ENCODE results near the gene TRIO. TPM values are rescaled to one million over a fixed set of nuclear protein-coding genes. Genes with fewer than 3 reads are reported as not detected.

The TRIO gene
- polyA plus RNA-seq, 4 donors = 84.9 to 106 (median 95.6) TPM

- DNase-seq (ENCODE audit: low read depth in 4 of 4, low spot score in 3 of 4) = no peak
These were observed 317.8 kb downstream of the TRIO start for GRCh38 chr5:14460844-14461398.

DNA sequence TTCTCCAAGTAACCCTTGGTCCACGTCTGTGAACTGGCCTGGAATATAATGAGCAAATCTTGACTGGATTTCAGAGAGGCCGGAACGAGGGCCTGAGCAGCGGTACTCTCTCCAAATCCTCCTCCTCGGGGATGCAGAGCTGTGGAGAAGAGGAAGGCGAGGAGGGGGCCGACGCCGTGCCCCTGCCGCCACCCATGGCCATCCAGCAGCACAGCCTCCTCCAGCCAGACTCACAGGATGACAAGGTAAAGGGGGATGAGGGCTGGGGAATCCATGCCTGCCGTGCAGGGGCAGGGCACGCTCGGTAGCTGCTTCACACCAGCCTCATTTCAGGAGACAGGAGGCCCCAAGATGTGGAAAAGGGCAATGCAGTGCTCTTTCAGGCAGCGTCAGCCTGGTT is 319.5 kb downstream of the TRIO start:
- no peak for DNase-seq (ENCODE audit: low read depth in 4 of 4, low spot score in 3 of 4)

DNA sequence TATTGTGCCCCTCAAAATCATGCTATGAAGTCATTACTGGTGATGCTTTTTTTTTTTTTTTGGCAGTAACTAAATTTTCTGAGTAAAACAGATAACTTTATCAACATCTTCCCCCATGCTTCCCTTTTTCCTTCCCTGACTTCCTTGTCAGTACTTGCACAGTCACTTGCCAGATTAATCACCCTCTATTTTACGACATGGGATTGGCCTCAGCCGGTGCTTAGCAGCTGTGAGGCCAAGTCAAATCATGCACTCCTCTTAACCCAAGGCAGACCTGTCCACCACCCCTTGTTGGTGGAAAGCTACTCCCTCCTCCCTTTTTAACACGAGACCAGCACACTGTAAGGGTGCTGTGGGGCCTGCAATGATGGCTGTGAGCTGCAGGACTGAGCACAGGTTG is 320.5 kb downstream of the TRIO start:
- DNase-seq (ENCODE audit: low read depth in 4 of 4, low spot score in 3 of 4) = no peak

- DNase-seq (ENCODE audit: low read depth in 4 of 4, low spot score in 3 of 4) = no peak
These were observed 321.0 kb downstream of the TRIO start for GRCh38 chr5:14464096-14464495.

DNA sequence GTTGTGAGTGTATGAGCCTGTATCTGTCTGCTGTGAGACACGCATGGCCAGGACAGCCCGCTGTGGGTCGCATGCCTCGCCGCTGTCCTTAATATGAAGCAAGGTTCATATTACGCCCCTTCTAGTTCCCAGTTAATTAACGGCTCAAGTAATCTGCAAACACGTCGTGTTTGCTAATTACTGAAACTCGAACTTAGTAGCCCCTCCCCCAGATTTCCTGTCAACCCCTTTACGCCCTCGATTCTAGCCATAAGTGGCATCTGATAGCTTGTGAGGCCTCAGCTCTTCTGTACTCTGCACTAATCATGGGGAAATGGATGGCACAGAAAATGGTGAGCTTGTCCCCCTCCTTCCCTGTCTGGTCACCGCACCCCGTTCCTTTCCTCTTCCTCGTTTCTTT is 321.5 kb downstream of the TRIO start:
- no peak for DNase-seq (ENCODE audit: low read depth in 4 of 4, low spot score in 3 of 4)

DNA sequence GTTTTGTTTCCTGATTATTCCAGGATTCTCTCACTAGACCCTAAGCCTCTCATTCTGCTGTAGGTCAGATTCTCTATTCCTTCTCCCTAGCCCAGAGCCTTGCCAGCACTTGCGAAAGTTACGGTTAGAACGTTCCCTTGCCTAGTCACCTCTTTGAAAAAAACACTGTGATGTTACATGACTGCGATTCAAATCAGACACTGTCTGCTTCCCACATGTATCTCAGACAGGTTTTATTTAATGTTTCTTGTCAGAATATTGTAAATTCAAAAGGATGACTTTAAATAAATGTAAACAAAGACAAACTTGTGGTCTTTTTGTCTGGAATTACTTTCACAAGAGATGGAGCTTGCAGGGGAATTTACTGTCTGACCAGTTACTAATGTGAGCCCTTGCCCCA is 322.0 kb downstream of the TRIO start:
- DNase-seq (ENCODE audit: low read depth in 4 of 4, low spot score in 3 of 4) = no peak

DNA sequence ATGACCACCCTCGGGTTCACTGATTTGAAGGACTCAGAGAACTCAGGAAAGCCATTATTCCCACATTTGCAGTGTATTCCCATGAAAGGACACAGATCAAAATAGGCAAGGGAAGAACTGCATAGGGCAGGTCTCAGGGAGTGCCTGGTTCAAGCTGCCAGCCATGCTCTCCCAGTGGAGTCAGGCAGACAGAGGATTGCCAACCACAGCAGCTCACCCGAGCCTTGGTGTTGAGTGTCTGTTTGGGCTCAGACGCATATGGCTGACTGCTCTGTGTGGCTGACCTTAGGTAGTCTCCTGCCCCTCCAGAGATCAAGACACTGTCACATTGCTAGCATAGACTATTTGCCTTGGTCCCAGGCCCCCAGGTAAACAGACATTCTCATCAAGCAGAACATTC is 322.6 kb downstream of the TRIO start:
- no peak for DNase-seq (ENCODE audit: low read depth in 4 of 4, low spot score in 3 of 4)

GRCh38 chr5:14467251-14467650 is 324.1 kb downstream of the TRIO start:
- no peak for DNase-seq (ENCODE audit: low read depth in 4 of 4, low spot score in 3 of 4)

DNA sequence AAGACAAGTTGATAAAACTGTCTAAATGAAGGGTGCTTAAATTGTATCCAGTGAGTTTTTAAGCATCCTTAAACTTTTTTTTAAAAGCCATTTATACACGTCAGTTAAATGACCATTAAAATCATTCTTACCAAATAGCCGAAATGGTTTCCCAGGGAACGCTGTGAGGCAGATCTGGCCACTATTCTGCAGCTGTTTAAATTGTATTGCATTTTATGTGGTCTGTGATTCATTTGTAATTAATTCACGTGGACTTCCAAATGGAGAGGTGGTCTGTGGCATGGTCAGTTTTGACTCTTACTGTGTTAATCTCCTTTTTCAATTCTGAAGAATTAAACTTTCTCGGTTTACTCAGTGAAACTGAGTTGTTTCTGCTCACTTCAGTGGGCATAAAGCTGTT is 324.7 kb downstream of the TRIO start:
- DNase-seq (ENCODE audit: low read depth in 4 of 4, low spot score in 3 of 4) = no peak

- no peak for DNase-seq (ENCODE audit: low read depth in 4 of 4, low spot score in 3 of 4)
These were observed 326.6 kb downstream of the TRIO start for GRCh38 chr5:14469551-14470377.

DNA sequence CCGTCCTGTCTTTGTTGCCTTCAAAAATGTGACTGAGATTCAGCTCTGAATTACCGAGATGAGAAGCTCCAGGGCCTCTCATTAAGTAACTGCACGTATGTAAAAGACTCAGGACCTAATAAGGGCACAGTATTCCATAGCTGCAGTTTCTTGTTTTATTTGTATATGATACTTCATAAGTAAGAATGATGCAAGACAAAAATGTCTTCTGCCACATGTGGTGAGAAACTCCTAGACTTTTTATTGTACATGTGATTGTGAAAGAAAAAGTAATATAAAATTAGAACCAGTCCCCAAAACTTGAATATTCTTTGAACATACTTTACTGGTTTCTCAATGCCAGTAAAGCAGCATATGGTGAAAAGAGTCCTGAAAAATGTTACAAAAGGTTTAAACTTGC is 328.4 kb downstream of the TRIO start:
- no peak for DNase-seq (ENCODE audit: low read depth in 4 of 4, low spot score in 3 of 4)

GRCh38 chr5:14472986-14473567 is 329.9 kb downstream of the TRIO start:
- no peak for DNase-seq (ENCODE audit: low read depth in 4 of 4, low spot score in 3 of 4)

GRCh38 chr5:14475045-14475444 is 331.9 kb downstream of the TRIO start:
- DNase-seq (ENCODE audit: low read depth in 4 of 4, low spot score in 3 of 4) = no peak

DNA sequence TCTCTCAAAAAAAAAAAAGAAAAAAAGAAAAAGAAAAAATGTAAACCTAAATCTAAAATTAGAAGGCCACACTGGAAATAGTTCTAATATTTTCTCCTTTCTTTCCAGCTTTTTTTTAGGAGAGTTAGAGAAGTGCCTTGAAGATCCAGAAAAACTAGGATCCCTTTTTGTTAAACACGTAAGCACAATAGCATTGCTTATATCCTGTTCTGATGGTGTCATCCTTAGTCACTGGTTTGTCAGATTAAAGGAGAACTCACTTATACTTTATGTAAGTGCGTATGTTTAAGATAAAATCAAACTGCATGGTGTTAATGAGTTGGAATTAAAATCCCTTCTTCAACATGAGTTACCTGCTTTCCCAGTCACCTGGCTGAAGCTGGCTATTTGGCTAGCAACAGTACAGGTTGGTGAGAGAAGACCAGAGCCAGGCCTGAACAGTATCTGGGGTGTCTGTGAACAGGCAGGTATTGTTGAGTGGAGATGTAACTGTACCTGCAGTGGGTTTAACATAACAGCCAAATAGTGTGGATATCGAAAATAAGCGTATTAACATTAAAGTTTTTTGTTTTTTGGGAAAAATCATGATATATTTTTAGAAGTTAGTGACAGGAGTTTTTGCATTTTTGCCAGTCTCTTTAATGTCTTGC is 333.8 kb downstream of the TRIO start:
- DNase-seq (ENCODE audit: low read depth in 4 of 4, low spot score in 3 of 4) = no peak

DNA sequence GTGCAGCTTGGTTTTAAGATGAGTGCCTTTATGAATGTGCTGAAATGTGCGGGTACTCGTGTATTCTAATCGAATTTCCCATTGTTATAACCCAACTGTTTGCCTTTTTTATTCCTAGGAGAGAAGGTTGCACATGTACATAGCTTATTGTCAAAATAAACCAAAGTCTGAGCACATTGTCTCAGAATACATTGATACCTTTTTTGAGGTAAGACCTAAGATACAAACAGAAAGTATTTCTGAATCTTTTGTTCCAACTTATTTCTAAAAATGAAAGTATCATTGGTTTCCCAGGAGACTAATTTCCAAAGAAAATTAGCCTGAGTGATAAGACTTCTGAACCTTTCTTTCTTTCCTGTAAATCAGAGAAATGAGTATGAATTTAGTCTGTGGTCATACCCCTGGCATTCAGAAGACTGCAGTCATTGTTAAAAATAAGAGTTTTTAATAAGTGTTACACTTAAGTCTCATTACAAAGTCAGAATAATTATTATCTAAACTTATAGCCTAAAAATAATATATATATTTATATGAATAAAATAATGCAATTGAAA is 336.1 kb downstream of the TRIO start:
- DNase-seq (ENCODE audit: low read depth in 4 of 4, low spot score in 3 of 4) = no peak

DNA sequence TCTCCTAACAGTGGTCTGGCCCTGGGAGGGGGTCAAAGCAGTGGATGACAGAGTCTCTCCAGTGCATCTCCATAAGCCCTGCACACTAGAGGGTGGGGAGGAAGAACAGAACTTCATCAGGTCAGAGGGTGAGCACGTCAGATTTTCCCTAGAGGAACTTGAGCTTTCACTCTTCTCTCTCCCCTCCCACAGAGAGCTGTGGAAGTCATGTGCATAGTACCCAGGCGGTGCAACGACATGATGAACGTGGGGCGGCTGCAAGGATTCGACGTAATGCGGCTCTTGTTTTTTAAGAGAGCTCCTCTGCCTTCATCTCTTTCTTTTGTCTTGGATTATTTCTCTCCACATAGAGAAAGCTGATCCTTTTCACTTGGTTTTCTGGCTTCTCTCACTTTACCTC is 338.2 kb downstream of the TRIO start:
- DNase-seq (ENCODE audit: low read depth in 4 of 4, low spot score in 3 of 4) = no peak

GRCh38 chr5:14482085-14482484 is 338.9 kb downstream of the TRIO start:
- DNase-seq (ENCODE audit: low read depth in 4 of 4, low spot score in 3 of 4) = peak in 1 of 4 donors; percentile 31

GRCh38 chr5:14483504-14484157 is 340.5 kb downstream of the TRIO start:
- no peak for DNase-seq (ENCODE audit: low read depth in 4 of 4, low spot score in 3 of 4)

DNA sequence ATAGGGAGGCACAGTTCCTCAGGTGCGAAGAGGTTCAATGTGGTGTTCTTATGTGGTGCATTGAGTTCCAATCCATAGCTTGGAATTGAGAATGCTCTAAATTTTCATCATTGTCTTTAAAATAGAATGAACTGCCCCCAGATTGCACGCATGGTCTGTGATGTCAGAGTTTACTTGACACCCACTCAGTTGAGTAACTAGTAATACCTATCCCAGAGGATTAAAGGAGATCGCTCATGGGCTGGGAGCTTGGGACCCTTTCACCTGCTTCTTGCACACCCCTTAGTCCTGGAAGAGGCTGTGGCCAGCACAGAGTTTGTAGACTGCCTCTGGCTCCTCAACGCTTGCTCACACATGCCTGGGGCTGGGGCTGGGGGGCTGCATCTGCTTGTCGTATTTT is 343.3 kb downstream of the TRIO start:
- DNase-seq (ENCODE audit: low read depth in 4 of 4, low spot score in 3 of 4) = no peak

DNA sequence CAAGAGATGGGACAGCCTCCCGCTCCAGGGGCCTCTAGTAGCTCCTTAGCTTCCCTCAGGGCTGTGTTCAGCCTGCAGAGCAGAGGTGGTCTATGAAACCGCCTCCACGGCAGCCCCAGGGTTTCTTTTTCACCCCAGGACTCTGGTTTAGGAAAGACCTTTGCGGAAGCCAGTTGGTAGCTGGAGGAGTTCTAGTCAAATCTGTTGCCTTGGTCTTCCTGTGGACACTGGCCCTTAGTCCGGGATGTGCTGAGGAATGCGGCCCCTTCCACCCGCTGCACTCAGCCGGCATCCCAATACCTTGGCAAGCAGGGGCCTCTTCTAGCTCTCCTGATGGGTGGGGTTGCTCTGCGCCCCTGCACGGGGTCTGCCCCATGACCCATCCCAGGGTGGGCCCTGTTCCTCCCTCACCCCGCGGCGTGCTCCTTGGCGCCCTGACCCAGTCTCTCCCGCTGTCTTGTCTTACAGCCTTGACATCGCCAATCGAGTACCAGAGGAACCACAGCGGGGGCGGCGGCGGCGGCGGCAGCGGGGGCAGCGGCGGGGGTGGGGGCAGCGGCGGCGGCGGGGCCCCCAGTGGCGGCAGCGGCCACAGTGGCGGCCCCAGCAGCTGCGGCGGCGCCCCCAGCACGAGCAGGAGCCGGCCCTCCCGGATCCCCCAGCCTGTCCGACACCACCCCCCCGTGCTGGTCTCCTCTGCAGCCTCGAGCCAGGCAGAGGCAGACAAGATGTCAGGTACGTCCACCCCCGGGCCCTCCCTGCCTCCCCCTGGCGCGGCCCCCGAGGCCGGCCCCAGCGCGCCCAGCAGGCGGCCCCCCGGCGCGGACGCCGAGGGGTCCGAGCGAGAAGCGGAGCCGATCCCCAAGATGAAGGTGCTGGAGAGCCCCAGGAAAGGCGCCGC is 344.1 kb downstream of the TRIO start:
- DNase-seq (ENCODE audit: low read depth in 4 of 4, low spot score in 3 of 4) = no peak
